Stimulated activated CD4-positive, alpha-beta T cell treated with anti-CD3 and anti-CD28 coated beads, Interleukin-1b, Interleukin-23, amount 100 ng/mL, for 1 hour (primary cell): Measurements from ENCODE around the gene GPN3.
A peak's percentile ranks its signal among the peaks of the same experiment; 100 is the strongest.
"Not testable (repeated sequence)": the region's sequence is repeated elsewhere in the genome, so short reads cannot be mapped to it uniquely, and the experiment has no call there.

Experiments used
- DNase-seq, 2 donors: peaks; one replicate each; pipeline ENCODE4 v3.0.0-alpha.2; 2020; ENCODE audit warnings: low read depth in 2 of 2

GPN3 gene

DNA sequence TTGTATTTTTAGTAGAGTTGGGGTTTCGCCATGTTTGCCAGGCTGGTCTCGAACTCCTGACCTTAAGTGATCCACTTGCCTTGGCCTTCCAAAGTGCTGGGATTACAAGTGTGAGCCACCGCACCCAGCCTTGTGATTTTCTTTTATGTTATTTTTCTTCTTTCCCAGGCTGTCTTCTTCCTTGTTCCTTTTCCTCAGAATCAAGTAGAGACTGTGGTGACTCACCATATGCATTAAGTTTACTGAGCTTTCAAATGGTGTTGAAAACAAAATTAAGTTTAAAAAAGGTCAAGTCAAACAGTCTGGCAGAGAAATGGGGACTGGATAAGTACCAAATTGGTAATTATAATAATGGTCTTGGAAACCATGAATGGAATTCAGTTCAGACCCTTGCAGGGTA lies 23.6 kb downstream of the GPN3 start:
- no peak for DNase-seq

- no peak for DNase-seq
Observed at GRCh38 chr12:110436231-110436630, 31.8 kb downstream of the GPN3 start.

GRCh38 chr12:110431957-110432587 lies 36.0 kb downstream of the GPN3 start:
- DNase-seq, result no peak

- DNase-seq, result not testable (repeated sequence)
Observed at GRCh38 chr12:110429676-110430075, 38.4 kb downstream of the GPN3 start.

GRCh38 chr12:110426406-110426805 lies 41.7 kb downstream of the GPN3 start:
- no peak for DNase-seq

- no peak for DNase-seq
Observed at GRCh38 chr12:110424237-110424636, 43.8 kb downstream of the GPN3 start.

- no peak for DNase-seq
Observed at GRCh38 chr12:110421701-110422100, 46.4 kb downstream of the GPN3 start.

GRCh38 chr12:110421159-110421661 lies 46.8 kb downstream of the GPN3 start:
- DNase-seq, result no peak

DNA sequence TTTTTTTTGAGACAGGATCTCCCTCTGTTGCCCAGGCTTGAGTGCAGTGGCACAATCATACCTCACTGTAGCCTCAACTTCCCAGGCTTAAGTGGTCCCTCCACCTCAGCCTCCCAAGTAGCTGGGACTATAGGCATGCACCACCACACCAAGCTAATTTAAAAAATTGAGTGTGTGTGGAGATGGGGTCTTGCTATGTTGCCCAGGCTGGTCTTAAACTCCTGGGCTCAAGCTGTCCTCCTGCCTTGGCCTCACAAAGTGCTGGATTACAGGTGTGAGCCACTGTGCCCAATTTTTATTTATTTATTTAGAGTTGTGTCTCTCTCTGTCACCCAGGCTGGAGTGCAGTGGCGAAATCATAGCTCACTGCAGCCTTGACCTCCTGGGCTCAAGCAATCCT lies 47.4 kb downstream of the GPN3 start:
- DNase-seq, result not testable (repeated sequence)

DNA sequence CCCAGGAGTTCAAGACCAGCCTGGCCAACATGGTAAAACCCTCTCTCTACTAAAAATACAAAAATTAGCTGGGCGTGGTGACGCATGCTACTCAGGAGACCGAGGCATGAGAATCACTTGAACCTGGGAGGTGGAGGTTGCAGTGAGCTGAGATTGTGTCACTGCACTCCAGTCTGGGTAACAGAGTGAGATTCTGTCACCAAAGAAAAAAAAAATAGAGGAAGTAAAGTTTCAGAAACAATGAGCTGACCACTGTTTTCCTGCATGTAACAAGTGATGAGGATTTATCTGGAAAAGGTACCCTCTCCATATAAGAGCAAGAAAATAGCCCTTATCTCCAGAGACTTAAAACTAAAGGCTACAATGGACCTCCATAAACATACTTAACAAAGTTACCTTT lies 50.9 kb downstream of the GPN3 start:
- DNase-seq, result not testable (repeated sequence)

DNA sequence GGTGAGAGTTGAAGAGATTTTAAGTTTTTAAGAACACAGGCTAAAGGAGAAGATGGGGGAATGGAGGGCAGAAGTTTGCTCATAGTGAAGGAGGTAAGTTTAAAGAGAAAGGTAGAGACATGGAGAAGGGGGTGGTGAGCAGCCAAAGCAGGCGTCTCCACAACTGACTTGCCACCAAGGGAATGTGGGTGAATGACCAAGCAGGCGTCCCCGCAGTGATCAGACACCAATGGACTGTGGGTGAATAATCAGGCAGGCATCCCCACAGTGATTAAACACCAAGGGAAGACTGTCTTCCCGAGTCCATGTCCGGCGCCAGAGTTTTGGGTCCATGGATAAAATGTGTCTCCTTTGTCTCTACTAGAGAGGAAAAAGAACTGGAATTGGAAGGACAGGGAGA lies 58.0 kb downstream of the GPN3 start:
- not testable (repeated sequence) for DNase-seq

- DNase-seq, result not testable (repeated sequence)
Observed at GRCh38 chr12:110405126-110405662, 62.9 kb downstream of the GPN3 start.

DNA sequence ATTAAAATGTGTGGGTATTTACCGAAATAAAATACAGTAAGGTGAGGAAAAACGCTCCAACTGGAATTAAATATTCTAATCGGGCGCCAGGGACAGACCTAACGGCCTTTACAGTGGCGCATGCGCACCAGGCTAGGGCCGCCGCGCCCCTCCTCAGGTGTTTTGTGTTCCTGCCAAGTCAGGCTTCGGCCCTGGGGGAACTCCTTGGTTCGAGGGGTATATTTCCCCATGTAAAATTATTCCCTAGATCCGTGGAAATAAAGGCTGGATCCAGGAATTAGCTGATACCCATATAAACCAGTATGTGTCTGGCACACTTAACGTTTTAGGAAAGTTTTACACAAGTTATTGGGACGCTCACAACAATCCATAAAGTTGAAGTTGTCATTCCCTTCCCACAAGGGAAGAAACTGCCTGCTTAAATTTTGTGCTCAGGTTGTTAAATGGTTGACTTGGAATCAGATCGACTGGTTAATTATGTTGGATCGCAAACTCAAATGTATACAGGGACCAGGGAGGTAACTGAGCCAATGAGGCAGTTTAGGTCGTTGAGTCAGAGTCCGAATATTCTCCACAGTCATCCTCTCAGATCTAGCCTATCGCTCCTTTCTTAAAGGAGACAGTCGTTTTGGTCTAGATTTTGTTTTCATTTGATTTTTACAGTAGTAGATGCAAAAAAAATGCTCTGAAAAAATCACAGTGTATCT lies 63.9 kb downstream of the GPN3 start:
- DNase-seq, result peak; percentile 49 to 50

- DNase-seq, result peak; percentile 62 to 66
Observed at GRCh38 chr12:110403146-110403975, 64.7 kb downstream of the GPN3 start, which contains the start of gene ANAPC7. TSS of gene ANAPC7 (minus strand) at chr12:110403708. CDS start at chr12:110403627, 81 bp downstream.
